ENCODE data around the gene CCDC9B.

- no peak for TF ChIP-seq POLR2A (IDR thresholded peaks at IDR 0.05; ENCODE audit: low read depth, low read length)
- TF ChIP-seq, protein P1, sequence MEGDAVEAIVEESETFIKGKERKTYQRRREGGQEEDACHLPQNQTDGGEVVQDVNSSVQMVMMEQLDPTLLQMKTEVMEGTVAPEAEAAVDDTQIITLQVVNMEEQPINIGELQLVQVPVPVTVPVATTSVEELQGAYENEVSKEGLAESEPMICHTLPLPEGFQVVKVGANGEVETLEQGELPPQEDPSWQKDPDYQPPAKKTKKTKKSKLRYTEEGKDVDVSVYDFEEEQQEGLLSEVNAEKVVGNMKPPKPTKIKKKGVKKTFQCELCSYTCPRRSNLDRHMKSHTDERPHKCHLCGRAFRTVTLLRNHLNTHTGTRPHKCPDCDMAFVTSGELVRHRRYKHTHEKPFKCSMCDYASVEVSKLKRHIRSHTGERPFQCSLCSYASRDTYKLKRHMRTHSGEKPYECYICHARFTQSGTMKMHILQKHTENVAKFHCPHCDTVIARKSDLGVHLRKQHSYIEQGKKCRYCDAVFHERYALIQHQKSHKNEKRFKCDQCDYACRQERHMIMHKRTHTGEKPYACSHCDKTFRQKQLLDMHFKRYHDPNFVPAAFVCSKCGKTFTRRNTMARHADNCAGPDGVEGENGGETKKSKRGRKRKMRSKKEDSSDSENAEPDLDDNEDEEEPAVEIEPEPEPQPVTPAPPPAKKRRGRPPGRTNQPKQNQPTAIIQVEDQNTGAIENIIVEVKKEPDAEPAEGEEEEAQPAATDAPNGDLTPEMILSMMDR (conservative IDR thresholded peaks at IDR 0.05; ENCODE audit: low read depth, low read length), result no peak
Observed at GRCh38 chr15:40365624-40366456, 25.1 kb upstream of the CCDC9B start.

All from IMR-90 (cell line).